GM18951 (cell line): ENCODE results near the gene ITK.
"Not testable (repeated sequence)": the region's sequence is repeated elsewhere in the genome, so short reads cannot be mapped to it uniquely, and the experiment has no call there.

Experiments
- POLR2A ChIP-seq: IDR thresholded peaks from 4 replicates; pipeline ENCODE4 v1.6.1; 2011; ENCODE audit warnings: mild to moderate bottlenecking; ENCODE audit not compliant: insufficient read length, insufficient read depth; ENCODE audit errors: extremely low read depth
- in situ Hi-C: fragments of 300-500 bp; cut with MboI; formaldehyde crosslinking; loops from one replicate; pipeline ENCODE4 v1.12.0; 2022; ENCODE audit warnings: low sequenced_read_pairs, mixed read lengths, inconsistent platforms; ENCODE audit not compliant: unreplicated experiment

Gene ITK

GRCh38 chr5:157233515-157233914 lies 52.9 kb downstream of the ITK start:
- in situ Hi-C loops = no loop called here
- no peak for TF ChIP-seq POLR2A

- in situ Hi-C loops = no loop called here
- TF ChIP-seq POLR2A = no peak
Measured at GRCh38 chr5:157236423-157236822, 55.8 kb downstream of the ITK start.

- in situ Hi-C loops = no loop called here
- TF ChIP-seq POLR2A = no peak
Measured at GRCh38 chr5:157241483-157241882, 60.8 kb downstream of the ITK start.

GRCh38 chr5:157244704-157245103 lies 64.1 kb downstream of the ITK start:
- in situ Hi-C loops = not testable (repeated sequence)

GRCh38 chr5:157245476-157245875 lies 64.8 kb downstream of the ITK start:
- in situ Hi-C loops = no loop called here
- no peak for TF ChIP-seq POLR2A

- TF ChIP-seq POLR2A = no peak
- in situ Hi-C loops = no loop called here
Measured at GRCh38 chr5:157245886-157246285, 65.2 kb downstream of the ITK start.

GRCh38 chr5:157247267-157247666 lies 66.6 kb downstream of the ITK start:
- in situ Hi-C loops = no loop called here
- no peak for TF ChIP-seq POLR2A

GRCh38 chr5:157248821-157249470 lies 68.3 kb downstream of the ITK start:
- TF ChIP-seq POLR2A = no peak
- in situ Hi-C loops = no loop called here

- TF ChIP-seq POLR2A = no peak
- in situ Hi-C loops = loop anchor here (5.0 to 10.0 kb wide), 2 partner anchors 52 to 106 kb away; no protein-coding TSS in a partner anchor
Measured at GRCh38 chr5:157252711-157253465, 72.2 kb downstream of the ITK start.

- no peak for TF ChIP-seq POLR2A
- in situ Hi-C loops = loop anchor here (5.0 to 10.0 kb wide), 2 partner anchors 51 to 106 kb away; no protein-coding TSS in a partner anchor
Measured at GRCh38 chr5:157253547-157253946, 72.9 kb downstream of the ITK start.

- TF ChIP-seq POLR2A = no peak
- in situ Hi-C loops = loop anchor here (10.0 kb wide), 1 partner anchor 46 kb away; no protein-coding TSS in a partner anchor
Measured at GRCh38 chr5:157258450-157258849, 77.8 kb downstream of the ITK start.

- in situ Hi-C loops = loop anchor here (10.0 kb wide), 1 partner anchor 45 kb away; no protein-coding TSS in a partner anchor
- TF ChIP-seq POLR2A = no peak
Measured at GRCh38 chr5:157259699-157260098, 79.1 kb downstream of the ITK start.

GRCh38 chr5:157263496-157264090 lies 83.0 kb downstream of the ITK start:
- TF ChIP-seq POLR2A = no peak
- in situ Hi-C loops = no loop called here
